Thyroid gland (tissue), 4 donors: ENCODE data around the gene ARMCX2.

ENCODE experiments used
- POLR2A ChIP-seq, 2 donors: fragments of 450-650 bp; IDR thresholded peaks; one replicate each; pipeline ENCODE4 v1.6.1; 2017; ENCODE audit warnings: antibody characterized with exemption in 2 of 2, mild to moderate bottlenecking in 2 of 2, moderate library complexity in 1 of 2
- TF ChIP-seq, protein P1 (sequence below), 6 experiments: fragments of 200-600 bp in 3 of 6; fragments of 450-650 bp in 3 of 6; sonication (generic) in 3 of 6; IDR thresholded peaks; one replicate each; pipeline ENCODE4 v1.5.1; 2016 to 2019; ENCODE audit warnings: antibody characterized with exemption in 6 of 6, mild to moderate bottlenecking in 2 of 6, inconsistent platforms in 1 of 6, moderate library complexity in 1 of 6

- TF ChIP-seq, protein P1, sequence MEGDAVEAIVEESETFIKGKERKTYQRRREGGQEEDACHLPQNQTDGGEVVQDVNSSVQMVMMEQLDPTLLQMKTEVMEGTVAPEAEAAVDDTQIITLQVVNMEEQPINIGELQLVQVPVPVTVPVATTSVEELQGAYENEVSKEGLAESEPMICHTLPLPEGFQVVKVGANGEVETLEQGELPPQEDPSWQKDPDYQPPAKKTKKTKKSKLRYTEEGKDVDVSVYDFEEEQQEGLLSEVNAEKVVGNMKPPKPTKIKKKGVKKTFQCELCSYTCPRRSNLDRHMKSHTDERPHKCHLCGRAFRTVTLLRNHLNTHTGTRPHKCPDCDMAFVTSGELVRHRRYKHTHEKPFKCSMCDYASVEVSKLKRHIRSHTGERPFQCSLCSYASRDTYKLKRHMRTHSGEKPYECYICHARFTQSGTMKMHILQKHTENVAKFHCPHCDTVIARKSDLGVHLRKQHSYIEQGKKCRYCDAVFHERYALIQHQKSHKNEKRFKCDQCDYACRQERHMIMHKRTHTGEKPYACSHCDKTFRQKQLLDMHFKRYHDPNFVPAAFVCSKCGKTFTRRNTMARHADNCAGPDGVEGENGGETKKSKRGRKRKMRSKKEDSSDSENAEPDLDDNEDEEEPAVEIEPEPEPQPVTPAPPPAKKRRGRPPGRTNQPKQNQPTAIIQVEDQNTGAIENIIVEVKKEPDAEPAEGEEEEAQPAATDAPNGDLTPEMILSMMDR (IDR thresholded peaks at IDR 0.05): no peak
- no peak for TF ChIP-seq POLR2A (IDR thresholded peaks at IDR 0.05)
Observed at GRCh38 chrX:101656817-101657216, 2.8 kb downstream of the ARMCX2 start.
